ENCODE data around the gene COA5.

Gene COA5

DNA sequence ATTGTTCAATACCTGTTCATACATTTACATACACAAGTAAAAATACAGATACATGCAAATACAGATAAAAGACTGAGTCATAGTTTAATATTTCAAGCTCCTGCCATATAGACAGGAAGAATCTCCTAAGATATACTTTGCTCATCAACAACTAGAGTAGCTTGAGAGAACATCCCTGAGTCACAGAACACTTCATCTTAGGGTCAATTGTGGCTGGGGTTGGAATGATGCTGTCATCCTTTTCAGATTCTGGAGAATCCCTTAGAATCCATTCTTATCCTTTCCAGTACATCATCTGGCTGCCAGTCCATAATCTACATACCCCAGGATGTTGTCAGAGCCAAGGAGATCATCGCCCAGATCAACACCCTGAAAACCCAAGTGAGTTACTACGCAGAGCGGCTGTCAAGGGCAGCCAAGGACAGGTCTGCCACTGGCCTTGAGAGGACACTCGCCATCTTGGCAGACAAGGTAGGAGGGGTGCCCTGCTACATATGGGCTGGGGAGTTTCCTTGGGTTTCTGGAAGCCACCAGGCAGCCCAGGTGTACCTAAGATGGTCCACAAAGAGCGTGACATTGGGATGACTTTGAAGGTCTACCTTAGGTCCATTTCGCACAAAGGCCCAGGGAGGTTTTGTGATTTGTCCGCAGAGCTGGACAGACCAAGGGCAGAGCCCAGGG, 55.7 kb downstream of the COA5 start:
- no peak for DNase-seq (ENCODE audit: low read depth in 3 of 3)

DNA sequence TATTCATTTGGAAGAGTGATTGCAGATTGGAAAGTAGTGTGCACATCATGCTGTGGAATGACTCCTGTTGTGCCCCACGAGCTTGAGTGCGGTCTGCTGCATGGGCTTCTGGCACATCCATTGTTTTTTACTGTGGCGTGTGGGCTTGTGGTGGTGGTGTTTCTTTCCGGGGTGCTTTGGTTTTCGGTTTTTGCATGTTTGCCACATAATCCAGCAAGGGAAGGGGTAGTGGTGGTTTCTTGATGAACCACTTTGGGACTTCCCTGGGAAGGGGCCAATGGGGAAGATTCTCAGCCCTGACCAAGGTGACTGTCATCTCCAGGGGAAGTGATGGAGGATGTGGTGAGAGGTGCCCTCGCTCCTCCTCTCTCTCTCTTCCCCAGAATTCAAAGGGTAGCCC, 57.0 kb downstream of the COA5 start:
- DNase-seq (ENCODE audit: low read depth in 3 of 3): no peak

DNA sequence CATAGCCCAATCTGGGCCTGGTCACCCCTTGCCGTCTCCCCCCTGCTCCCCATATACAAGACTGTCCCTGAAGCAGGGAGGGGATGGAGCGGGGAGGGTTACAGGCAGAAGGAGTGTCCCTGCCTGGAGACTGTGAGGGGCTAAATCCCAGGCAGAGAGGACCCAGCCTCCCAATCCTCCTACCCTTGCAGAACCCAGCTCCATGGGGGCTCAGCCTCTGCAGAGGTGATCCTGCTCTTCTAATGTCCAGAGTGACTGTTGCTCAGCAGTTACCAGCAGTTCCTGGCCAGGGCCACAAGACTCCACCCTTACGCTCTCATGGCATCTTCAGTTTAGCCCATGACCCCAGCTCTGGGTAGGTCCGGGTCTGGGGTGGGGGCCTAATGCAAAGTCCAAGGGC, 58.1 kb downstream of the COA5 start:
- no peak for DNase-seq (ENCODE audit: low read depth in 3 of 3)
